Measurements from ENCODE around the gene MPST.

DNA sequence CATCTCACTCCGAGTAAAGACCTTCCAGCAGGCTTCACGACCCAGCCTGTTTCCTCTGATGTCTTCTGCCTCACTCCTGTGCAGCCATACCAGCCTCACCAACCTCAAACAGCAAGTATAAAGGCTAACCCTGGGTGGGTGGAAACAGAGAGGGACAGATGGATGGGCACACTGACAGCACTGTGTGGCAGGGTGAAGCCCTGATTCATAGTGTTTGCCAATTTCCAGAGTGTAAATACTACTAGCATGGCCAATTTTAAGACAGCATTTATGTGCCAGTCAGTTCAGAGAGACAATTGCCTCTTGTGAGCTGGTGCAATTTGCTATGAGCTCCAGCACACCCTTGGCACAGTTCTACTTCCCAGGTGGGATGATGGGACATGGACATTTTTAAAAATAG is 21.8 kb upstream of the MPST start:
- TF ChIP-seq, protein P1, sequence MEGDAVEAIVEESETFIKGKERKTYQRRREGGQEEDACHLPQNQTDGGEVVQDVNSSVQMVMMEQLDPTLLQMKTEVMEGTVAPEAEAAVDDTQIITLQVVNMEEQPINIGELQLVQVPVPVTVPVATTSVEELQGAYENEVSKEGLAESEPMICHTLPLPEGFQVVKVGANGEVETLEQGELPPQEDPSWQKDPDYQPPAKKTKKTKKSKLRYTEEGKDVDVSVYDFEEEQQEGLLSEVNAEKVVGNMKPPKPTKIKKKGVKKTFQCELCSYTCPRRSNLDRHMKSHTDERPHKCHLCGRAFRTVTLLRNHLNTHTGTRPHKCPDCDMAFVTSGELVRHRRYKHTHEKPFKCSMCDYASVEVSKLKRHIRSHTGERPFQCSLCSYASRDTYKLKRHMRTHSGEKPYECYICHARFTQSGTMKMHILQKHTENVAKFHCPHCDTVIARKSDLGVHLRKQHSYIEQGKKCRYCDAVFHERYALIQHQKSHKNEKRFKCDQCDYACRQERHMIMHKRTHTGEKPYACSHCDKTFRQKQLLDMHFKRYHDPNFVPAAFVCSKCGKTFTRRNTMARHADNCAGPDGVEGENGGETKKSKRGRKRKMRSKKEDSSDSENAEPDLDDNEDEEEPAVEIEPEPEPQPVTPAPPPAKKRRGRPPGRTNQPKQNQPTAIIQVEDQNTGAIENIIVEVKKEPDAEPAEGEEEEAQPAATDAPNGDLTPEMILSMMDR (conservative IDR thresholded peaks at IDR 0.05; ENCODE audit: low read depth, low read length), result no peak
- TF ChIP-seq EZH2 (IDR thresholded peaks at IDR 0.05; ENCODE audit: borderline replicate concordance, low read depth, low read length, poor library complexity, severe bottlenecking), result no peak

Measured in A673 (cell line).